OCI-LY1 (cell line): ENCODE measurements around the gene HDAC3.
A peak's percentile ranks its signal among the peaks of the same experiment; 100 is the strongest.

Source experiments
- H2AFZ ChIP-seq: fragments of 200-600 bp; sonication (generic), shearing (Covaris generic); 2 replicates; pipeline ENCODE4 v1.6.0; 2014; ENCODE audit warnings: antibody characterized with exemption, mild to moderate bottlenecking, low read length
- H3F3A ChIP-seq: fragments of 200-600 bp; sonication (generic), shearing (Covaris generic); 2 replicates; pipeline ENCODE4 v1.6.0; 2014; ENCODE audit warnings: mild to moderate bottlenecking, antibody characterized with exemption, low read length, moderate library complexity; ENCODE audit not compliant: insufficient read depth
- H3K27ac ChIP-seq: fragments of 200-600 bp; sonication (generic); 2 replicates; pipeline ENCODE4 v1.5.1; 2014; ENCODE audit warnings: low read length, mixed run types, mild to moderate bottlenecking, low read depth; ENCODE audit not compliant: poor library complexity, severe bottlenecking
- H3K27me3 ChIP-seq: fragments of 200-600 bp; sonication (generic); 2 replicates; pipeline ENCODE4 v1.6.0; 2014; ENCODE audit warnings: antibody characterized with exemption, mild to moderate bottlenecking, low read length, moderate library complexity; ENCODE audit not compliant: insufficient read depth
- H3K36me3 ChIP-seq: fragments of 200-600 bp; sonication (generic); 2 replicates; pipeline ENCODE4 v1.6.1; 2014; ENCODE audit warnings: mild to moderate bottlenecking, antibody characterized with exemption, low read length, moderate library complexity, mixed read lengths; ENCODE audit not compliant: insufficient read depth
- H3K4me1 ChIP-seq: fragments of 200-600 bp; sonication (generic); 2 replicates; pipeline ENCODE4 v1.5.1; 2014; ENCODE audit warnings: mild to moderate bottlenecking, low read length, moderate library complexity; ENCODE audit not compliant: insufficient read depth, severe bottlenecking
- H3K4me2 ChIP-seq: fragments of 200-600 bp; sonication (generic), shearing (Covaris generic); 2 replicates; pipeline ENCODE4 v1.6.1; 2014; ENCODE audit warnings: low read length
- H3K4me3 ChIP-seq: fragments of 200-600 bp; sonication (generic); 2 replicates; pipeline ENCODE4 v1.5.1; 2014; ENCODE audit warnings: low read length, low read depth, mild to moderate bottlenecking, mixed read lengths; ENCODE audit not compliant: poor library complexity, severe bottlenecking
- H3K79me2 ChIP-seq: fragments of 200-600 bp; shearing (Covaris generic); 2 replicates; pipeline ENCODE4 v1.6.1; 2016; ENCODE audit warnings: mixed run types, low read length, mixed read lengths; ENCODE audit not compliant: insufficient read depth
- H3K9ac ChIP-seq: fragments of 200-600 bp; sonication (generic), shearing (Covaris generic); 2 replicates; pipeline ENCODE4 v1.6.1; 2014; ENCODE audit warnings: mild to moderate bottlenecking, low read length, mixed read lengths
- H3K9me2 ChIP-seq: fragments of 200-600 bp; sonication (generic), shearing (Covaris generic); 2 replicates; pipeline ENCODE4 v1.6.1; 2014; ENCODE audit warnings: low read depth, mild to moderate bottlenecking, low read length, mixed read lengths
- H3K9me3 ChIP-seq: fragments of 200-600 bp; shearing (Covaris generic); 2 replicates; pipeline ENCODE4 v1.6.1; 2014; ENCODE audit warnings: low read length, mixed read lengths
- H4K20me1 ChIP-seq: fragments of 200-600 bp; sonication (generic), shearing (Covaris generic); 2 replicates; pipeline ENCODE4 v1.6.0; 2016; ENCODE audit warnings: mild to moderate bottlenecking, low read length; ENCODE audit not compliant: insufficient read depth
- EZH2 ChIP-seq: fragments of 200-600 bp; sonication (generic), shearing (Covaris generic); IDR thresholded peaks from 2 replicates; pipeline ENCODE4 v1.8.0; 2017; ENCODE audit warnings: borderline replicate concordance, mixed run types, mild to moderate bottlenecking, antibody characterized with exemption, low read length, moderate library complexity, mixed read lengths
- TF ChIP-seq, protein P1 (sequence below): fragments of 200-600 bp; sonication (generic), shearing (Covaris generic); IDR thresholded peaks from 2 replicates; pipeline ENCODE4 v1.5.1; 2017; ENCODE audit warnings: mild to moderate bottlenecking, antibody characterized with exemption, low read length, moderate library complexity, mixed read lengths

HDAC3 gene

DNA sequence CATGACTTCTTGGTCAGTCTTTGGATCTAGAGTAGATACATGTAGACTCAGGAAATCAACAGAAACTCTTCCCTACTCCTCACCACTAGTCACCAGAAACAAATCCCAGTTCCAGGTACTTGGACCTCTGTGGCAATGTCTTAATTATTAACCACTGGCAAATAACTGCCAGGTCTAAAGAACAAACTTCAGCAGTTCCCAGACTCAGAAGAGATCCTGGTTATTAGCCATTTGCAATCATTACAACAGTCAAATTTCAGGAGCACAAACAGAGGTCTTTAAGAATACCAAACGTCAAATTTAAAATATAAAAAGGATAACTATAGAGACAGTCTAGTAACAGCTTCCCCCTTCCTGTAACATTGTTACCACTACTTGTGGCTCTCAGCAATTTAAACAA is 28.1 kb downstream of the HDAC3 start:
- peaks cover 36% of the 10 kb centered on the region for H3K79me2 ChIP-seq
- H3K27ac ChIP-seq, result no peak overlapping the region
- H3F3A ChIP-seq, result no peaks in the 10 kb centered on the region
- H3K9me3 ChIP-seq, result no peaks in the 10 kb centered on the region
- H3K4me3 ChIP-seq, result no peak overlapping the region
- no peak overlapping the region for H2AFZ ChIP-seq
- no peak overlapping the region for H3K9ac ChIP-seq
- no peak for TF ChIP-seq EZH2
- TF ChIP-seq, protein P1, sequence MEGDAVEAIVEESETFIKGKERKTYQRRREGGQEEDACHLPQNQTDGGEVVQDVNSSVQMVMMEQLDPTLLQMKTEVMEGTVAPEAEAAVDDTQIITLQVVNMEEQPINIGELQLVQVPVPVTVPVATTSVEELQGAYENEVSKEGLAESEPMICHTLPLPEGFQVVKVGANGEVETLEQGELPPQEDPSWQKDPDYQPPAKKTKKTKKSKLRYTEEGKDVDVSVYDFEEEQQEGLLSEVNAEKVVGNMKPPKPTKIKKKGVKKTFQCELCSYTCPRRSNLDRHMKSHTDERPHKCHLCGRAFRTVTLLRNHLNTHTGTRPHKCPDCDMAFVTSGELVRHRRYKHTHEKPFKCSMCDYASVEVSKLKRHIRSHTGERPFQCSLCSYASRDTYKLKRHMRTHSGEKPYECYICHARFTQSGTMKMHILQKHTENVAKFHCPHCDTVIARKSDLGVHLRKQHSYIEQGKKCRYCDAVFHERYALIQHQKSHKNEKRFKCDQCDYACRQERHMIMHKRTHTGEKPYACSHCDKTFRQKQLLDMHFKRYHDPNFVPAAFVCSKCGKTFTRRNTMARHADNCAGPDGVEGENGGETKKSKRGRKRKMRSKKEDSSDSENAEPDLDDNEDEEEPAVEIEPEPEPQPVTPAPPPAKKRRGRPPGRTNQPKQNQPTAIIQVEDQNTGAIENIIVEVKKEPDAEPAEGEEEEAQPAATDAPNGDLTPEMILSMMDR, result no peak
- no peaks in the 10 kb centered on the region for H4K20me1 ChIP-seq
- no peaks in the 10 kb centered on the region; the same call in 1 of the 2 replicates for H3K36me3 ChIP-seq
- no peaks in the 10 kb centered on the region for H3K9me2 ChIP-seq
- H3K4me2 ChIP-seq, result no peak overlapping the region
- peaks cover 17% of the 10 kb centered on the region for H3K4me1 ChIP-seq
- H3K27me3 ChIP-seq, result no peaks in the 10 kb centered on the region

DNA sequence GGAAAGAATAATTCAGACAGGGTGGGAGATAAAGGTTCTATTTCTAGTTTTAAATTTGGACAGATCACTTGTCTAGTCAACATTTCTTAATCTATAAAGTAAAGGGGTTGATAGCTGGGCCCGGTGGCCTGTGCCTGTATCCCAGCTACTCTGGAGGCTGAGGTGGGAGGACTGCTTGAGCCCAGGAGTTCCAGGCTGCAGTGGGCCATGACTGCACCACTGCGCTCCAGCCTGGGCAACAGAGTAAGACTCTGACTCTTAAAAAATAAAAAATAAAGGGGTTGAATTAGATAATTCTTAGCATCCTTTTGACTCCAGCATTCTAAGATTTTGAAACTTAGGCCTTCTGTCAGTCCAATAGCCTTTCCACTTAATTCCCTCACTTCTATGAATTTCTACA is 28.6 kb downstream of the HDAC3 start:
- no peak for TF ChIP-seq EZH2
- TF ChIP-seq, protein P1, result no peak
- H3K9ac ChIP-seq, result no peak overlapping the region
- no peaks in the 10 kb centered on the region for H3K27me3 ChIP-seq
- H4K20me1 ChIP-seq, result no peaks in the 10 kb centered on the region
- no peak overlapping the region for H2AFZ ChIP-seq
- no peak overlapping the region for H3K27ac ChIP-seq
- H3F3A ChIP-seq, result no peaks in the 10 kb centered on the region
- no peak overlapping the region for H3K4me2 ChIP-seq
- no peaks in the 10 kb centered on the region for H3K9me3 ChIP-seq
- H3K4me1 ChIP-seq, result peaks cover 17% of the 10 kb centered on the region
- peaks cover 36% of the 10 kb centered on the region for H3K79me2 ChIP-seq
- H3K4me3 ChIP-seq, result no peak overlapping the region
- H3K36me3 ChIP-seq, result no peaks in the 10 kb centered on the region; the same call in 1 of the 2 replicates
- no peaks in the 10 kb centered on the region for H3K9me2 ChIP-seq

DNA sequence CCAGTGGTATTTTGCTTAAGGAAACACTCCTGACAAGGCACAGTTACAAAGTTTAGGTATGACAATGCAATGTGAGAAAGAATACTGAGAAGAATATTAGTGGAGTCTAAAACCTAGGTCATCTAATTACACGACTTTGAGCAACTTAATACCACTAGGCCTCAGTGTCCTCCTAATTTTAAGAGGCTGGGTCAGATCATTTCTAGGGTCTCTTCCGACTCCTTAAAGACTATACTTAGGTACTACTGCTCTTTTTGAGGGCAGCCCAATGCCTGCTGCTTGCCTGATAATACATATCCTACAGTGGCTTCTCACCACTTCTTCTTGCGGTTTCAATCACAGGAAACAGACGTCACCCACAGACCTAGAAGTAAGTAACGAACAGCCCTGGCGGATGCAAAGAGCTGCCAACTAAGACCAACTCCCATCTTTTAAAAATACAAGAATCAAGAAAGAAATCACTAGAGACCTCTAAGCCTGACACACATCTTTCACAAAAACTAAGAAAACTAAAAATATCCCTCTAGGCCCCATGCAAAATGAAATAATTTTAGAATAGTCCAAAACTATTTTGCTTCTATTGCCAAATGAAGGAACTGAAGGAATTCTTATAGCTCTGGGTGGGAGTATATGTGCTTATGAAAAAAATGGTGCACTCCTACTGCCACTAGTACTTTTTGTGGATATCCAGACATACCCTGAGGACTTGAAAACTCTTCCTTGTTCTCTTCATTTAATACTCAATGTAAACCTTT is 30.9 kb downstream of the HDAC3 start:
- Histone ChIP-seq H3F3A (no peaks in the 10 kb centered on the region), H3K4me2 (peak overlapping the region; percentile 56), H3K27me3 (no peaks in the 10 kb centered on the region), H3K9me3 (no peaks in the 10 kb centered on the region), H3K27ac (peak overlapping the region; percentile 46), H3K79me2 (peaks cover 32% of the 10 kb centered on the region), H3K4me3 (no peak overlapping the region), H3K9me2 (no peaks in the 10 kb centered on the region), H2AFZ (no peak overlapping the region), H3K9ac (no peak overlapping the region), H3K36me3 (no peaks in the 10 kb centered on the region; the same call in 1 of the 2 replicates), H3K4me1 (peaks cover 17% of the 10 kb centered on the region), H4K20me1 (no peaks in the 10 kb centered on the region)
- TF ChIP-seq, protein P1, result no peak
- TF ChIP-seq EZH2, result no peak
